HepG2 (cell line): ENCODE results near the gene RHAG. TPM values are rescaled to one million over a fixed set of nuclear protein-coding genes. Genes with fewer than 3 reads are reported as not detected.

Experiments
- AGO2 ChIP-seq: fragments of 200-400 bp; formaldehyde crosslinking; optimal IDR thresholded peaks from 2 replicates; pipeline ENCODE3; 2017; ENCODE audit warnings: mild to moderate bottlenecking, low read depth, low read length, moderate library complexity
- EP300 ChIP-seq, 3 experiments: sonication (generic) in 1 of 3; formaldehyde crosslinking in 1 of 3; IDR thresholded peaks; 2 replicates each; pipeline versions ENCODE4 v1.5.1 to v1.6.1; 2011 to 2020; ENCODE audit warnings: low read depth in 2 of 3, low read length in 2 of 3, borderline replicate concordance in 1 of 3, improper control_type of control experiment in 1 of 3, mild to moderate bottlenecking in 1 of 3, missing genetic modification reagents in 1 of 3, moderate library complexity in 1 of 3
- FOXO1 ChIP-seq: sonication (generic); formaldehyde crosslinking; IDR thresholded peaks from 2 replicates; pipeline ENCODE4 v1.4.0; 2020; ENCODE audit warnings: missing genetic modification reagents
- HNF1A ChIP-seq, 2 experiments: sonication (generic) in 1 of 2; formaldehyde crosslinking in 1 of 2; IDR thresholded peaks; 2 replicates each; pipeline versions ENCODE4 v1.4.0 to v1.6.1; 2016 to 2020; ENCODE audit warnings: borderline replicate concordance in 1 of 2, low read depth in 1 of 2, mild to moderate bottlenecking in 1 of 2, missing genetic modification reagents in 1 of 2
- KLF16 ChIP-seq, 2 experiments: sonication (generic) in 1 of 2; formaldehyde crosslinking in 1 of 2; IDR thresholded peaks; 2 replicates each; pipeline versions ENCODE4 v1.6.1 to v1.8.0; 2016 to 2023; ENCODE audit warnings: missing genetic modification reagents in 2 of 2, missing compliant biosample characterization in 1 of 2
- MEIS2 ChIP-seq: sonication (generic); formaldehyde crosslinking; IDR thresholded peaks from 2 replicates; pipeline ENCODE4 v1.9.0; 2021; ENCODE audit warnings: mild to moderate bottlenecking, missing genetic modification reagents
- MIER3 ChIP-seq: IDR thresholded peaks from 2 replicates; pipeline ENCODE4 v1.6.1; 2016; ENCODE audit warnings: missing compliant biosample characterization, borderline replicate concordance
- MIXL1 ChIP-seq: IDR thresholded peaks from 2 replicates; pipeline ENCODE4 v1.6.1; 2016
- NFKBIZ ChIP-seq: IDR thresholded peaks from 2 replicates; pipeline ENCODE4 v1.6.1; 2018; ENCODE audit warnings: missing genetic modification reagents, missing compliant biosample characterization
- PCBP1 ChIP-seq: fragments of 200-400 bp; formaldehyde crosslinking; IDR thresholded peaks from 2 replicates; pipeline ENCODE4 v1.6.1; 2017; ENCODE audit warnings: mild to moderate bottlenecking, low read depth, low read length, borderline replicate concordance
- RFX3 ChIP-seq: IDR thresholded peaks from 2 replicates; pipeline ENCODE4 v1.6.1; 2016; ENCODE audit warnings: missing biosample characterization, missing genetic modification reagents
- SNRNP70 ChIP-seq: fragments of 200-400 bp; formaldehyde crosslinking; IDR thresholded peaks from 2 replicates; pipeline ENCODE4 v1.6.1; 2017; ENCODE audit warnings: mild to moderate bottlenecking, low read depth, low read length, moderate library complexity
- SOX6 ChIP-seq, 2 experiments: fragments of 450-650 bp in 1 of 2; sonication (generic) in 1 of 2; formaldehyde crosslinking in 1 of 2; IDR thresholded peaks; 2 replicates each; pipeline versions ENCODE4 v1.4.0 to v1.6.1; 2017 to 2020; ENCODE audit warnings: antibody characterized with exemption in 1 of 2, mild to moderate bottlenecking in 1 of 2, missing genetic modification reagents in 1 of 2
- SP1 ChIP-seq, 2 experiments: fragments of 450-650 bp in 1 of 2; sonication (generic) in 1 of 2; formaldehyde crosslinking in 1 of 2; IDR thresholded peaks; 2 replicates each; pipeline versions ENCODE4 v1.4.0 to v1.6.1; 2016 to 2020; ENCODE audit warnings: missing genetic modification reagents in 1 of 2
- YEATS2 ChIP-seq: sonication (generic); formaldehyde crosslinking; IDR thresholded peaks from 2 replicates; pipeline ENCODE4 v1.4.0; 2020; ENCODE audit warnings: missing genetic modification reagents, borderline replicate concordance
- ZBTB14 ChIP-seq: sonication (generic); formaldehyde crosslinking; IDR thresholded peaks from 2 replicates; pipeline ENCODE4 v1.4.0; 2020; ENCODE audit warnings: missing genetic modification reagents
- ZNF331 ChIP-seq: sonication (generic); formaldehyde crosslinking; IDR thresholded peaks from 2 replicates; pipeline ENCODE4 v1.4.0; 2020; ENCODE audit warnings: missing genetic modification reagents
- ZNF614 ChIP-seq: IDR thresholded peaks from 2 replicates; pipeline ENCODE4 v1.6.1; 2018; ENCODE audit warnings: missing biosample characterization, missing genetic modification reagents, inconsistent platforms, borderline replicate concordance
- ZNF790 ChIP-seq: sonication (generic); formaldehyde crosslinking; IDR thresholded peaks from 2 replicates; pipeline ENCODE4 v1.8.0; 2022; ENCODE audit warnings: missing genetic modification reagents, mild to moderate bottlenecking, borderline replicate concordance
- polyA plus RNA-seq, 8 experiments: library from polyadenylated mRNA; depleted of rRNA in 3 of 8; stranded (reverse) in 7 of 8; unstranded in 1 of 8; fragments of >200 nt; fragmentation: Illumina TruSeq in 4 of 8; extraction: Trizol in 4 of 8; gene quantifications; 2 replicates each; pipeline versions ENCODE4 v1.2.1 to v1.2.3, GENCODE V29; 2011 to 2016; ENCODE audit warnings: low read depth in 4 of 8, missing spikeins in 1 of 8, mixed read lengths in 1 of 8; ENCODE audit not compliant: insufficient read depth in 1 of 8
- total RNA-seq, 5 experiments: library from RNA; depleted of rRNA; stranded (reverse); fragments of >200 nt; fragmentation: Illumina TruSeq; extraction: Trizol; gene quantifications; 2 replicates each; pipeline ENCODE4 v1.2.3, GENCODE V29; 2016; ENCODE audit warnings: low read depth in 1 of 5
- TF ChIP-seq, protein P1 (sequence below): sonication (generic); formaldehyde crosslinking; IDR thresholded peaks from 2 replicates; pipeline ENCODE4 v1.5.1; 2020; ENCODE audit warnings: mild to moderate bottlenecking, missing genetic modification reagents, moderate library complexity
- TF ChIP-seq, protein P2 (sequence below): sonication (generic); formaldehyde crosslinking; conservative IDR thresholded peaks from 2 replicates; pipeline ENCODE4 v1.8.1; 2023; ENCODE audit warnings: missing genetic modification reagents

The RHAG gene
- total and polyA plus RNA-seq, 2 of the 13 experiments (the other 11 are each of a cell fraction or from before 2014, with no cell fraction given) = not detected

- TF ChIP-seq EP300 (IDR thresholded peaks at IDR 0.05; ENCODE audit: low read depth in 2 of 2, low read length in 2 of 2) = peak in 1 of 2 experiments; percentile 70; a peak in 2 of 4 replicates
- TF ChIP-seq EP300 (CRISPR knock-in tag; IDR thresholded peaks at IDR 0.05; ENCODE audit: borderline replicate concordance) = peak; percentile 62; the same call in 1 of the 2 replicates
- peak; percentile 88 for TF ChIP-seq MIXL1 (CRISPR knock-in tag)
- no peak; the same call in 1 of the 2 replicates for TF ChIP-seq FOXO1 (CRISPR knock-in tag)
- TF ChIP-seq MIER3 (CRISPR knock-in tag) = peak; percentile 79; the same call in 1 of the 2 replicates
- peak; percentile 77; the same call in 1 of the 2 replicates for TF ChIP-seq ZNF614 (CRISPR knock-in tag)
- TF ChIP-seq, protein P1, sequence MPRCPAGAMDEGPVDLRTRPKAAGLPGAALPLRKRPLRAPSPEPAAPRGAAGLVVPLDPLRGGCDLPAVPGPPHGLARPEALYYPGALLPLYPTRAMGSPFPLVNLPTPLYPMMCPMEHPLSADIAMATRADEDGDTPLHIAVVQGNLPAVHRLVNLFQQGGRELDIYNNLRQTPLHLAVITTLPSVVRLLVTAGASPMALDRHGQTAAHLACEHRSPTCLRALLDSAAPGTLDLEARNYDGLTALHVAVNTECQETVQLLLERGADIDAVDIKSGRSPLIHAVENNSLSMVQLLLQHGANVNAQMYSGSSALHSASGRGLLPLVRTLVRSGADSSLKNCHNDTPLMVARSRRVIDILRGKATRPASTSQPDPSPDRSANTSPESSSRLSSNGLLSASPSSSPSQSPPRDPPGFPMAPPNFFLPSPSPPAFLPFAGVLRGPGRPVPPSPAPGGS (CRISPR knock-in tag) = no peak
- TF ChIP-seq NFKBIZ (CRISPR knock-in tag) = peak; percentile 47; the same call in 1 of the 2 replicates
- TF ChIP-seq AGO2 = no peak
- TF ChIP-seq ZBTB14 (CRISPR knock-in tag) = no peak
- TF ChIP-seq SNRNP70 = no peak
- TF ChIP-seq, protein P2, sequence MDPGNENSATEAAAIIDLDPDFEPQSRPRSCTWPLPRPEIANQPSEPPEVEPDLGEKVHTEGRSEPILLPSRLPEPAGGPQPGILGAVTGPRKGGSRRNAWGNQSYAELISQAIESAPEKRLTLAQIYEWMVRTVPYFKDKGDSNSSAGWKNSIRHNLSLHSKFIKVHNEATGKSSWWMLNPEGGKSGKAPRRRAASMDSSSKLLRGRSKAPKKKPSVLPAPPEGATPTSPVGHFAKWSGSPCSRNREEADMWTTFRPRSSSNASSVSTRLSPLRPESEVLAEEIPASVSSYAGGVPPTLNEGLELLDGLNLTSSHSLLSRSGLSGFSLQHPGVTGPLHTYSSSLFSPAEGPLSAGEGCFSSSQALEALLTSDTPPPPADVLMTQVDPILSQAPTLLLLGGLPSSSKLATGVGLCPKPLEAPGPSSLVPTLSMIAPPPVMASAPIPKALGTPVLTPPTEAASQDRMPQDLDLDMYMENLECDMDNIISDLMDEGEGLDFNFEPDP (CRISPR knock-in tag) = no peak
- peak; percentile 99 for TF ChIP-seq MEIS2
- TF ChIP-seq YEATS2 (CRISPR knock-in tag) = peak; percentile 42; the same call in 1 of the 2 replicates
- TF ChIP-seq SP1 (IDR thresholded peaks at IDR 0.05) = no peak
- peak; percentile 46; the same call in 1 of the 2 replicates for TF ChIP-seq SP1 (CRISPR knock-in tag; IDR thresholded peaks at IDR 0.05)
- TF ChIP-seq ZNF331 (CRISPR knock-in tag) = peak; percentile 35; the same call in 1 of the 2 replicates
- TF ChIP-seq ZNF790 (CRISPR knock-in tag) = no peak
- TF ChIP-seq PCBP1 = no peak
- no peak for TF ChIP-seq SOX6 (IDR thresholded peaks at IDR 0.05)
- TF ChIP-seq SOX6 (CRISPR knock-in tag; IDR thresholded peaks at IDR 0.05) = peak; percentile 48; the same call in 1 of the 2 replicates
- 0 out of 4 replicates have a peak, but pooled peaks of 1 of the 2 experiments have one; percentile 33 for TF ChIP-seq KLF16 (CRISPR knock-in tag; IDR thresholded peaks at IDR 0.05)
- TF ChIP-seq HNF1A (IDR thresholded peaks at IDR 0.05; ENCODE audit: low read depth) = 0 out of 2 replicates have a peak, but pooled peaks have one; percentile 37
- TF ChIP-seq HNF1A (CRISPR knock-in tag; IDR thresholded peaks at IDR 0.05; ENCODE audit: borderline replicate concordance) = no peak
- TF ChIP-seq RFX3 (CRISPR knock-in tag) = no peak
Measured at GRCh38 chr6:49556429-49556837, 80.2 kb downstream of the RHAG start (continued).
